PC-9 (cell line): Measurements from ENCODE around the gene TBC1D8. TPM values are rescaled to one million over a fixed set of nuclear protein-coding genes. Genes with fewer than 3 reads are reported as not detected.

Experiments
- BruUV-seq: library from RNA; stranded (reverse); fragments of 400-500 nt; replicated peaks from 2 replicates; lab custom pipeline; 2021; lab: Mats Ljungman, UMichigan
- CTCF ChIA-PET: fragments of 300-600 bp; sonication (Branson Sonifier 250); formaldehyde crosslinking; loops from one replicate; lab custom pipeline; 2022; ENCODE audit warnings: antibody characterized with exemption; lab: Charles Lee
- POLR2A ChIA-PET: fragments of 300-600 bp; sonication (Branson Sonifier 250); formaldehyde crosslinking; loops from one replicate; lab custom pipeline; 2022; ENCODE audit warnings: antibody characterized with exemption; ENCODE audit not compliant: unreplicated experiment; lab: Charles Lee
- DNase-seq, 2 experiments: peaks; one replicate each; pipeline versions ENCODE4 v3.0.0 to v3.0.0-alpha.2; 2015 to 2022; ENCODE audit warnings: mixed read lengths in 1 of 2
- H2AFZ ChIP-seq: fragments of 200-600 bp; sonication (generic); 2 replicates; pipeline ENCODE4 v1.8.1; 2017; ENCODE audit warnings: antibody characterized with exemption
- H3F3A ChIP-seq: fragments of 200-600 bp; sonication (generic); 2 replicates; pipeline ENCODE4 v1.8.1; 2017; ENCODE audit warnings: antibody characterized with exemption, mild to moderate bottlenecking, low read depth; ENCODE audit not compliant: insufficient read depth
- H3K27ac ChIP-seq: fragments of 200-600 bp; sonication (generic); 2 replicates; pipeline ENCODE4 v1.6.1; 2016; ENCODE audit warnings: mixed run types
- H3K27me3 ChIP-seq: fragments of 200-600 bp; sonication (generic); 2 replicates; pipeline ENCODE4 v1.6.1; 2016; ENCODE audit warnings: low read depth, mixed run types; ENCODE audit not compliant: insufficient read depth
- H3K36me3 ChIP-seq: fragments of 200-600 bp; sonication (generic); 2 replicates; pipeline ENCODE4 v1.6.1; 2016; ENCODE audit warnings: low read depth, mixed run types
- H3K4me1 ChIP-seq: fragments of 200-600 bp; sonication (generic); replicated peaks from 2 replicates; pipeline ENCODE4 v1.6.1; 2016; ENCODE audit warnings: mixed run types; ENCODE audit not compliant: insufficient read depth
- H3K4me2 ChIP-seq: fragments of 200-600 bp; sonication (generic); 2 replicates; pipeline ENCODE4 v1.6.1; 2017; ENCODE audit warnings: mixed run types
- H3K4me3 ChIP-seq: fragments of 200-600 bp; sonication (generic); 2 replicates; pipeline ENCODE4 v1.6.1; 2016; ENCODE audit warnings: mixed run types
- H3K79me2 ChIP-seq: fragments of 200-600 bp; sonication (generic); 2 replicates; pipeline ENCODE4 v1.6.1; 2017; ENCODE audit warnings: low read depth, mixed run types
- H3K9me2 ChIP-seq: fragments of 200-600 bp; sonication (generic); 2 replicates; pipeline ENCODE4 v1.8.1; 2017; ENCODE audit warnings: mild to moderate bottlenecking; ENCODE audit not compliant: insufficient read depth
- H3K9me3 ChIP-seq: fragments of 200-600 bp; sonication (generic); 2 replicates; pipeline ENCODE4 v1.8.1; 2016; ENCODE audit warnings: low read depth; ENCODE audit not compliant: insufficient read depth
- H4K20me1 ChIP-seq: fragments of 200-600 bp; sonication (generic); 2 replicates; pipeline ENCODE4 v1.8.1; 2017; ENCODE audit not compliant: insufficient read depth
- CTCF ChIP-seq: fragments of 200-600 bp; sonication (generic); conservative IDR thresholded peaks from 2 replicates; pipeline ENCODE4 v1.6.1; 2017; ENCODE audit warnings: mixed run types, antibody characterized with exemption, mild to moderate bottlenecking, moderate library complexity
- EZH2 ChIP-seq: fragments of 200-600 bp; sonication (generic); IDR thresholded peaks from 2 replicates; pipeline ENCODE4 v1.8.0; 2017; ENCODE audit warnings: antibody characterized with exemption, low read depth
- intact Hi-C: fragments of 100-400 bp; cut with micrococcal nuclease; formaldehyde crosslinking; loops from one replicate; pipeline ENCODE4 v1.10.0; 2022; ENCODE audit not compliant: unreplicated experiment
- total RNA-seq: library from RNA; stranded (reverse); gene quantifications from 2 replicates; pipeline ENCODE4 v1.2.3, GENCODE V29; 2021

The TBC1D8 gene
- total RNA-seq, 1 experiment from 2014 or later = 25.2 TPM

- H3K27me3 ChIP-seq = no peaks in the 10 kb centered on the region
- no peaks in the 10 kb centered on the region for H3K79me2 ChIP-seq
- no peak overlapping the region for H3K4me3 ChIP-seq
- H2AFZ ChIP-seq = no peak overlapping the region
- H3K4me1 ChIP-seq = no peaks in the 10 kb centered on the region
- no TSS peak for BruUV-seq
- H3K27ac ChIP-seq = no peak overlapping the region
- intact Hi-C loops = no loop called here
- POLR2A ChIA-PET = no interaction called here
- H4K20me1 ChIP-seq = no peaks in the 10 kb centered on the region
- H3K9me3 ChIP-seq = no peaks in the 10 kb centered on the region
- peaks cover 7% of the 10 kb centered on the region; the same call in 1 of the 2 replicates for H3F3A ChIP-seq
- TF ChIP-seq CTCF (no peak), EZH2 (no peak)
- CTCF ChIA-PET = no interaction called here
- no peaks in the 10 kb centered on the region for H3K9me2 ChIP-seq
- no peak for DNase-seq
- H3K36me3 ChIP-seq = peaks cover 22% of the 10 kb centered on the region
- no peak overlapping the region for H3K4me2 ChIP-seq
These were observed 120.2 kb downstream of the TBC1D8 start for GRCh38 chr2:101030866-101031554.

GRCh38 chr2:101027852-101028251, 123.3 kb downstream of the TBC1D8 start:
- no peaks in the 10 kb centered on the region for H3K9me3 ChIP-seq
- no peak for DNase-seq
- TF ChIP-seq CTCF = no peak
- no peak for TF ChIP-seq EZH2
- no peaks in the 10 kb centered on the region for H4K20me1 ChIP-seq
- no peak overlapping the region for H3K4me3 ChIP-seq
- no TSS peak for BruUV-seq
- intact Hi-C loops = no loop called here
- no peak overlapping the region for H3K27ac ChIP-seq
- H3K79me2 ChIP-seq = no peaks in the 10 kb centered on the region
- no peaks in the 10 kb centered on the region for H3K4me1 ChIP-seq
- H3K27me3 ChIP-seq = no peaks in the 10 kb centered on the region
- H3K36me3 ChIP-seq = peaks cover 23% of the 10 kb centered on the region
- H2AFZ ChIP-seq = no peak overlapping the region
- POLR2A ChIA-PET = interaction anchor here (0.6 kb wide), 1 partner anchor 419 kb away, joined by 10 read pairs; no protein-coding TSS in a partner anchor
- peaks cover 13% of the 10 kb centered on the region for H3F3A ChIP-seq
- CTCF ChIA-PET = no interaction called here
- no peaks in the 10 kb centered on the region for H3K9me2 ChIP-seq
- no peak overlapping the region for H3K4me2 ChIP-seq

GRCh38 chr2:101026923-101027469, 124.2 kb downstream of the TBC1D8 start:
- Histone ChIP-seq H3K4me2 (no peak overlapping the region), H4K20me1 (no peaks in the 10 kb centered on the region), H3K9me2 (no peaks in the 10 kb centered on the region), H3K4me3 (no peak overlapping the region), H3F3A (peaks cover 13% of the 10 kb centered on the region), H3K4me1 (no peaks in the 10 kb centered on the region), H3K9me3 (no peaks in the 10 kb centered on the region), H3K79me2 (no peaks in the 10 kb centered on the region), H3K27ac (no peak overlapping the region), H2AFZ (no peak overlapping the region), H3K27me3 (no peaks in the 10 kb centered on the region), H3K36me3 (peaks cover 25% of the 10 kb centered on the region)
- ChIA-PET POLR2A (interaction anchor here (0.6 kb wide), 1 partner anchor 420 kb away, joined by 10 read pairs; no protein-coding TSS in a partner anchor), CTCF (no interaction called here)
- TF ChIP-seq EZH2 = no peak
- no peak for TF ChIP-seq CTCF
- intact Hi-C loops = no loop called here
- BruUV-seq = no TSS peak
- DNase-seq = no peak
